NCI-H748 (cell line): ENCODE results near the gene ZFP90.
A peak's percentile ranks its signal among the peaks of the same experiment; 100 is the strongest.
"Not testable (repeated sequence)": the region's sequence is repeated elsewhere in the genome, so short reads cannot be mapped to it uniquely, and the experiment has no call there.

Source experiments
- DNase-seq: peaks from one replicate; lab custom pipeline; 2025; ENCODE audit not compliant: unreplicated experiment; lab: John Stamatoyannopoulos, UW

Gene ZFP90

DNA sequence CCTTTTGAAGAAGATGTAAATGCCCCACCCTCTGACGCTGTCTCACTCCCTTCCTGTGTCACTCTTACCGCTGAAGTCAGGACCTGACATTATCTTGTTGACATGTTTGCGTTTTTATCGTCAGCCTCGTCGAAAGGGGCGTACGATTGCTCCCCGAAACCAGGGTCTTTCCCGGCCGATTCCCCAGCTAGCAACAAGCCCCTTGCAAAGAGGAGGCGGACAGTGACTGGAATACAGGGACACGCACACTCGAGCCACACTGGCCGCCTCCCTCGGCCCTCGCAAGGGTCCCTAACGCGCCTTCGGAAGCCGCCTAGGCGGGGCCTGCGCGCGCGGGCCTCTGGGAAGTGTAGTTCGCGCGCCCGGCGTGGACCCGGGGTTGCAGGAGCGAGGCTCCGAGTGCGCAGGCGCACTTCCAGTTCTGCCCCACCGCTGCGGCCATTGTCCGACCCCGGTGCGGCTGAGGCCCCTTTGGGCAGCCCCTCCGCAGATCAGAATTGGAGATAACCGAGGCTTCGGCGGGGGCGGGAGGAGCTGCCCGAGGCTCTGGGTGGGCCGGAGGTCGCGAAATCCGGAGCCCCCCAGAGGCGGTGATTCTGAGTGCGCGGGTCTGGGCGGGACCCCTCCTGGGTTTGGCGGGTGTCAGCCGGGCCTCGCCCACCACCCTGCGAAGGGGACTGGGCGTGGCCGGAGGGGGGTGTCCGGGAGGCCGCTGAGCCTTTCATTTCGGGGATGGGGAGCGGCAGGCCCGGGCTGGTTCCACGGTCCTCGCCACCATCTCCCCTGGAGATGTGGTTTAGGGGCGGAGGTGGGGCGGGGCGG lies at the start of gene ZFP90:
Gene ZFP90 (plus strand): TSS at position 412 of the 822 bp plus-strand sequence. CDS start 502 bp downstream, outside the sequence.
- peak; percentile 93 for DNase-seq

DNA sequence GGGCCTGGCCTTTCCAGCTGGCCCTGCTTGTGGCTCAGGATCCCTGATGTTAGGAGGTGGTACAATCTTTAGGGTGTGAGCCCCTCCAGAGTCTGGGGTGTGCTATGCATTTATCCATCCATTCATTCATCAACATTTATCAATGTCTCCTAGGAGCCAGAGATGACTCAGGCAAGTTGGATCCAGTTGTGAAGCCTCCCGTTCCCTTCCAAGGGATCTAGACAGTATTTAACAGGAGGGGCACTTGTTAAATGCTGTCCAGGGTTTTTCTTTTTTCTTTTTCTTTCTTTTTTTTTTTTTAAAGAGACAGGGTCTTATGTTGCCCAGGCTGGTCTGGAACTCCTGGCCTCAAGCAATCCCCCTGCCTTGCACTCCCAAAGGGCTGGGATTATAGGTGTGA lies 48.7 kb upstream of the ZFP90 start:
- no peak for DNase-seq

DNA sequence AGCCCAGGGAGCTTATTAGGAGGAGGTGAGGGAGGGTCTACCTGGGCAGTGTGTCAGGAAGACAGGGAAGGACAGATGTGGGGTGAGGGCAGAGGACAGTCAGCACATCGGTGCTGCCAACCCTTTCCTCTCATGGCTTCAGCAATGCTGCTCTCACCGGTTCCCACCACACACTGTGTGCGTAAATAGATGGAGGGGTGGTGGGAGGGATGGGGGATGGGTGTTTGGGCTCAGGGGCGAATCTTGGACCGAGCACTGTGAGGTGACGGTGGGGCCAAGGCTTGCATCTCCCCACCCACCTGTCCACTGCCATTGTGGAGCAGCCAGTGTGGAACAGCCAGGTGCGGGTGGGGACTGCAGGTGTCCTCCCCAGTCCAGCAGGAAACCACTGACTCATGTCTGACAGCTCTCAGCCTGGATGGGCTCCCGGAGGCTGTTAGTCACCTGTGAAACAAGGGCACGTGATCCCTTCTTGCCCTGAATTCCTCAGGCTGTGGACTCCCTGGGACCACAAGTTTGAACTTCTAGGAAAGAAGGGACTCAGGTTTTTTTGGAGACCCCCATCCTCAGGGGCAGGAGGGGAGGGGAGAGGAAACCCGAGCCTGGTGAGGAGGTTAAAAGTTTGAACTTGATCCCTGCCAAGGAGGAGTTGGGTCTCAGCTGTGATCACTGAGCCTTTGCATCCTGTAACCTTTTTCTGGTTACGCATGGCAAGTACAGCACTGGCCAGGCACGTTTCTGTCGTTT lies 48.1 kb upstream of the ZFP90 start:
- no peak for DNase-seq

DNA sequence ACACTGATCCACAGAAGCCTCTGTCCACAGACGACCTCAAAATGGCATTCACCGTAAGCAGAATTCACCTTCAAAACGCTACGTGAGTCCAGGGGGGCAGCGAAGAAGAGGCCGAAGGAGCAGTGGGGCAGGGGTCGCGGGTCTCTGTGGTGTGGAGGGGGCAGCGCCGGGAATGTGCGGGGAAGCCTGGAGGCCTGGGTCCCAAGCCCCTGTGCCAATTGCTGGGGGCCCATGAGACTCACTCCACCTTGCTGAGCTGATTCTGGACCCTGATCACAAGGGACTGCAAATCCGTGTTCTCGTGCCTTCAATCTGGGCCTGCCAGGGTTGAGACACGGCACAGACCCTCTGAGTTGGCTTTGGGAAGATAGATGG lies 47.5 kb upstream of the ZFP90 start:
- no peak for DNase-seq

DNA sequence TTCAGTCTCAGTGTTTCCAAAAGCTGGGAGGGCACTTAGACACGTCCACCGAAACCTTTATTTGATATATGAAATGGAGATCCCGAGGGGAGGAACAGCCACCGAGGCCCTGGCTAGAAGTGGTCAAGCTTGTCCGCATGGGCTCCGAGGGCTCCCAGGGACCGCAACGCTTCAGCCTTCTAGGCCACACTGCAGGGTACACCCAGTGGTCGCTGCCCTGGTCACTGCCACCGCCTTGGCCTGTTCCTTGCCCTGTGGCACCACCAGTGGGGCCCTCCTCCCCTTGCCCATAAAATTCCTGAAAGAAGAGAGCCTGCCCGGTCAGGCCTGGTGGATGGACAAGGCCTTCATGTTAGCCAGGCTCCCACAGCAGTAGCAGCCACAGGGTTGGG lies 46.9 kb upstream of the ZFP90 start:
- no peak for DNase-seq

DNA sequence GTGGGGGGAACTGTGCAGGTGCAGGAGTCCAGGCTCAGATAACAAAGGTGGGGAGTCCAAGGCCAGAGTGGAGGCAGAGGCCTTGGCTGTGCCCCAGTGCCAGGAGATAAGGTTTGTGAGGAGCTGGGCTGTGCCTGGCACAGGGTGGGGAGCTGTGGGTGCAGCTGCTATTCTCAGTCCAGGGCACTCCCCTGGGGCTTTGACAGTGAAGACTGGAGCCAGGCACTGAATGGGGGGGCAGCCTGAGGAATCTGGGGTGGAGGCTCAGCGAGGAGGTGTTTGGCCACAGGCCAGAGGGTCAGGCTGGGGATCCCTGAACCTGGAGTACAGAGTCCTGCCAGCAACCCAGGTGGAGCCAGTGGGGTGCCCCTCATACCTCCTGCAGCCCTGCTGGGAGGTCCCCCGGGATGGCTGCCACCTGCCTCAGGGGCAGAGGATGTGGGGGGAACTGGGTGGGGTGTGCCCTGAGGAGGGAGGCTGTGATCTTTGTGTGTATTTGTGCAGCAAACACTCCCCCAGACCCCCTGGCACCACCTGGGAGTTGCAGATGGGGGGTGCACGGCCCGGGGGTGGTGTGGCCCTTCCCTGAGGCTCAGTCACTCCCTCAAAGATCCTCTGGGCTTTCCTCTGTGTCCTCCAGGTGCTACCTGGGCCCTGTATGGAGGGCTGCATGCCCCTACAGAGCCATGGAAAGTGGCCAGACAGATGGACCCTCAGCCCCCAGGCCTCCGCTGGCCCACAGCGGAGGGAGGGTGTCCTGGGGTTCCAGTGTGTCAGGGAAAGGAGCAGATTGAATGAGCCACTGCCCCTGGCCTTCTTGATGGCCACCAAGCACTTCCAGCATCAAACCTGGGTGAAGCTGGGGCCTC lies 46.3 kb upstream of the ZFP90 start:
- DNase-seq, result no peak

DNA sequence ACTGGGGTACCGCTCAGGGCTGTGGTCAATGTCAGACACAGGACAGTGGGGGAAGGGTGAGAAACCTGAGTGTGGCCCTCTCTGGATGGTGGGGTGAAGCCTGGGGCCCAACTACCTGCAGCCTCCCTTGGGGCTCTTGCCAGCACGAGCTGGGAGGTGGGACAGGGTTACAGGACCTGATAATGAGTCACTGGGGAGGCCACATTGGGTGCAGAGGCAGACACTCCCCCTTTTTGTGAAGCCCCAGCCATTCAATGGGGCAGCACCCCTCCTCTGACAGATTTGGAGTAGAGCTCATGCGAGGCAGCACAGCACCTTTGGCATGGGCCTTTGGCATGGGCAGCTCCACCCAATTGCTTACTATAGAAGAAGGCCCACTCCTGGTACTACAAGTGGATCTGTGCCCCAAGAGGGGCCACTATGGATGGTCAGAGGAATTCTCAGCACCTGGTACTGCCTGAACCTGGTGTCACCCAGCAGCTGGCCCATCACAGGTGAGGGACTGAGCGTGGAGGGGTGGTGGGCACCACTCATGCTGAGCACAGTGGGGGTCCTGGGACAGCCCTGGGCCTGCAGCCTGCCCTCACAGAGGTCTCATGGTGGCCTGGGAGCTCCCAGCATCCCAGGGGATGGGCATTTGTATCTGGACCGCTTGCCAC lies 45.5 kb upstream of the ZFP90 start:
- no peak for DNase-seq

DNA sequence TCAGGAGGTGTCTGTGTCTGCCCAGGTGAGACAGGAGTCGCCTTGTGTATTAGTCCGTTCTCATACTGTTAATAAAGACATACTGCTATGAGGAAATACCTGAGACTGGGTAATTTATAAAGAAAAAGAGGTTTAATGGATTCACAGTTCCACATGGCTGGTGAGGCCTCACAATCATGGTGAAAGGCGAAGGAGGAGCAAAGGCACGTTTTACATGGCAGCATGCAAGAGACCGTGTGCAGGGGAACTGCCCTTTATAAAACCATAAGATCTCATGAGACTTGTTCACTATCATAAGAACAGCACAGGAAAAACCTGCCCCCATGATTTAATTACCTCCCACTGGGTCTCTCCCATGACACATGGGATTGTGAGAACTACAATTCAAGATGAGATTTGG lies 44.8 kb upstream of the ZFP90 start:
- DNase-seq, result not testable (repeated sequence)

DNA sequence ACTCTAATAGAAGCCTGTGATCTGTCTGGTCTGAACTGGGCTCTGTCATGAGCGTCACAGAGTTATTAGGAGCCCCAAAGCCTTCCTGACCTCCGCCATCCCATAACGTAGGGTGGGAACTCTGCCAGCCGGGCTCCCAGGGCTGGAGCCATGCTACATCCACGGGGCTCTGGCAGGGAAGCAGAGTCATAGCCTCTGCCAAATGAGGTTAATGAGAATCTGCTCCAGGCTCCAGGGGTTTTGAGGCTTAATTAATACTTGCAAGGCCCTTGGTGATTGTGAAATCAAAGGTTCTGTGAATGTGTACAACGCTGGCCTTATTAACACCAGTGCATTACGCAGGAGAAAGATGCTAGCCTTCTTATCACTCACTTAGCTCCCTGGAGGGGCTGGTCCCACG lies 42.4 kb upstream of the ZFP90 start:
- no peak for DNase-seq

DNA sequence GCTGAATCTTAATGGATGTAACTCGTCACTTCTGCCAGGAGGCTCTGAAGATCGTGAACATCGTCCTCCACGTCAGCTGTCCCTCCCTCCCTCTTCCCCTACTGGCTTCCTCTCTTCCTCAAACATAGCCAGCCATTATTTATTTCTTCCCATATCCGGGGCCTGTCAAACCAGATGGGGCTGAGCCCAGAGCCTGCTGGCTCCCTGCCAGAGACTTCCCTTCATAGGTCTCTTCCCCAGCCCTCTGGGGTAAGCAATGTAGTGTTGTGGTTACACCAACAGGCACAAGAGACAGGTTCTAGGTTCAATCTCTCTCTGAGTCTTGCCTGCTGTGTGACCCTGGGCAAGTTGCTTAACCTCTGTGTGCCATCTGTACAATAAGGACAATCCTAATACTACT lies 40.1 kb upstream of the ZFP90 start:
- DNase-seq, result peak; percentile 60

DNA sequence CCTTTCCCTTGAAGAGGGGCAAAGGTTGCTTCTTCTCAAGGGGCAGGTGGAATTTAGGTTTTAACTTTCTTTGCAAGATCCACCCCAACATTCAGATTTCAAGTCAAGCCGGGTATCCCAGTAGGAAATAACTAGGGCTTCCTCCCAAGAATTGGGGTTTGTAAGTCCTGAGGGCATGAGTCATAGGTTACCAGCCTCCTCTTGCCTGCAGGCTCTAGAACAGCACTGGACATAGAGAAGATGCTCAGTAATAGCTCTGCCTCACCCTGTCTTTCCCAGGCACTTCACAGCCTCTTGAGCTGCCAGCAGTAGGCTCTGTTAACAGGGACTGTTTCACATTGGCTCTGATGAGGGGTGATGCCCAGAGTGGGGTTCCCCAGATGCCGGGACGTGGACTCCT lies 35.8 kb upstream of the ZFP90 start:
- DNase-seq, result no peak

DNA sequence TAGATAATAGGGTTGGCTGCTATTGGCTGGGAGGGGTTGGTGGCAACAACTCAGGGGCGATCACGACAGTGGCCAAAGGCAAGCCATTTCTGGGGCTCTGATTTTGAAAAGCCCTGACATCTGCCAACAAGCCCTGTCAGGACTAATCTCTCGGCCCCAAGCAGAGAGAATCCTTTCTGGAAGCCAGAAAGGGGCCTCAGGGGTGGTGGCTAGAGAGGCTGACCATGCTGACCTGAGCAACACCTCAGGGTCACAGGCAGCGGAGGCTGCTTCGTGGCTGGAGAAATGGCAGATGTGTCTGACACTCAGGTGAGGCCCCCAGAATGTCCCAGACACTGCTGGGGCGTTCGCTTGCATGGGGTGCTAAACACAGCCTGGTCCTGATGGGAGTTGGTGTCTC lies 35.0 kb upstream of the ZFP90 start:
- DNase-seq, result no peak

DNA sequence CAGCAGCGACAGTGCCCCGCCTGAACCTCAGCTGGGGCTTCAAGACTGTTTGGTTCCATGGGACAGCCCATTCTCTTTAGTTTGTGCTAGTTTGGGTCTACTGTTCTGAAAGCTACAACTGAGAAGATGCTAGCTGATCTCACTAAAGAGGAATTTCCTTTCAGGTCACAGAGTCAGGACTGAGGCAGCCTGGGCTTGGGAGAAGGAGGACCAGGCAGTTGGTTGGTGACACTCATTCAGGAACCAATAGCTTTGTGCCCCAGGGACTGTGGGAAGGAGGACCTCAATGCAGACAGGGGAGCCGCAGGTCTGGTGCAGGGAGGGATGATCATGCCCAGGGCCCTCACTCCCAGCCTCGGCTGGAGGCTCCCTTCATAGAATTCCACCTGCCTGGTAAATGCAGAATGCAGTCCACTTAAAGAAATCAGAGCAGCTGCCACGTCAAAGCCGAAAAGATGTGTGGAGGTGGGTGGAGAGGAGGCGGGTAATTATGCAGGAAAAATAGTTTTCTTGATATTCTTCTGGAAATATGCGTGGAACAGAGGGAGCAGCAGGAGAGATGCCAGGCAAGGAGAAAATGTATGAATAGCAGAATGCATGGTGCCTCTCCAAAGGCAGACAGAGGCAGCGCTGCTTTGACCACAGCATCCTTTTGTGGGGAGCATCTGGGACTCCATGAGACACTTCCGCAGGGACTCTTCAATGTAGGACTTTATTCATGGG lies 32.6 kb upstream of the ZFP90 start:
- no peak for DNase-seq

DNA sequence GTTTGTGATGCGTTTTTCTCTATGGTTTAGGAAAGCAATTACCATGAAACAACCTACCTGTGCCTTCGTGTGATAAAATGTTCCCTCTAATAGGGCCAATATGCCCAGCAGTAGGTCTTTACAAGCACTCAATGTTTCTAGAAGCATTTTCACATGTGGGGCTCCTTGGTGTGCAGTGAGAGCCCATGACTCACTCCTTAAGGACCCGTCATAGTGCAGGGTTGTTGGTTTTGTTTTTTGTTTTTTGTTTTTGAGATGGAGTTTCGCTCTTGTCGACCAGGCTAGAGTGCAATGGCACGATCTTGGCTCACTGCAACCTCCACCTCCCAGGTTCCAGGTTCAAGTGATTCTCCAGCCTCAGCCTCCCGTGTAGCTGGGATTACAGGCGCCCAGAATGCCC lies 31.1 kb upstream of the ZFP90 start:
- DNase-seq, result no peak

DNA sequence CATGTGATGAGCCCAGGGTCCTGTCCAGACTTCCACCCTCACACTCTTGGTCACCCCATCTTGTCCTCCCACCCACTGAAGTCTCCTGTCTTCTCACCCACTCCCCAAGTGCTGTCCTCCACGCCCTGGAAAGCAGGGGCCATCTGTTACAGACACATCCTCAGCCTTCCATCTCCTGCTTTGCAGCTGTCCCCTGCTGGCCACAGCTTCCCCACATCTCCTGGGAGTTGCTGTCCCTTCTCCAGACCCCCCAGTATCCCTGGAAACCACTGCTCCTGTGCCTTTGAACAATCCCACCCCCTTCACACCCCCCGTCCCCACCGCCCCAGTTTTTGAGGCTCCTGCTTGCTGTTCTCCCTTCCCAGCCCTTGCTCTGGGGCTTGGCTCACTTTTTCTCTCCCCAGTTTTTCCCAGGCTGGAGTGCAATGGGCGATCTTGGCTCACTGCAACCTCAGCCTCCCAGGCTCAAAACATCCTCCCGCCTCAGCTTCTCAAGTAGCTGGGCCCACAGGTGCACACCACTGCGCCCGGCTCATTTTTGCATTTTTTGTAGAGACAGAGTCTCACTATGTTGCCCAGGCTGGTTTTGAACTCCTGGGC lies 30.4 kb upstream of the ZFP90 start:
- no peak for DNase-seq

DNA sequence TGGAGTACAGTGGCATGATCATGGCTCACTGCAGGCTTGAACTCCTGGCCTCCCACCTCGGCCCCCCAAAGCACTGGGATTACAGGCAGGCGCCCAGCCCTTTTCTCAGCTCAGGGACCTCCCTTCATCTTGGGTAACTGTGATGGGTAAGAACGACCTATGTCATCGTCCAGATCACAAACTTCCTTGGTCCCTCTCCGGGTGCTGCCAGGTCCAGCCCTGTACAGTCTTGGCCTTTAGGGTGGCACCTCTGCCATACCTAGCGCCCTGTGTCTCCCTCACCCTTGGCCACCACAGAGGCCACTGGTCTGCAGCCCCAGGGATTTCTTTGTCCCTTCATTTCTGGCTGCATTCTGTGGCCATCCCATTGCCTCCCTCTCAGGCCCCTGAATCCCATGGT lies 29.7 kb upstream of the ZFP90 start:
- DNase-seq, result no peak

DNA sequence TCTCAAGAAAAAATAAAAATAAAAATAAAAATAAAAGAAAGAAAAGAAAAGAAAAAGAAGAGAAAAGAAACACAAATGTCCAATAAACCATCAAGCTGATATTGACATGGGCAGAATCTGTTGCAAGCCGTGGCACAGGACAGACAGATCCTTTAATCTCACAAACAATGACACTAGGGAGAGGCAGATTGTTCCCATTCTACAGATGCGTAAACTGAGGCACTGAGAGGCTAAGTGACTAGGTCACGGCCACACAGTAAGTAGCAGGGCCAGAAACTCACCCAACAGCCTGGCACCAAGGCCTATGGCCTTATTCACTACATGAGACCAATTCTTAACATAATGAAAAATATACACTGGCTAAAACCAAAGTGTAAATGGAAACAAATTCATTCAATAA lies 28.3 kb upstream of the ZFP90 start:
- no peak for DNase-seq

DNA sequence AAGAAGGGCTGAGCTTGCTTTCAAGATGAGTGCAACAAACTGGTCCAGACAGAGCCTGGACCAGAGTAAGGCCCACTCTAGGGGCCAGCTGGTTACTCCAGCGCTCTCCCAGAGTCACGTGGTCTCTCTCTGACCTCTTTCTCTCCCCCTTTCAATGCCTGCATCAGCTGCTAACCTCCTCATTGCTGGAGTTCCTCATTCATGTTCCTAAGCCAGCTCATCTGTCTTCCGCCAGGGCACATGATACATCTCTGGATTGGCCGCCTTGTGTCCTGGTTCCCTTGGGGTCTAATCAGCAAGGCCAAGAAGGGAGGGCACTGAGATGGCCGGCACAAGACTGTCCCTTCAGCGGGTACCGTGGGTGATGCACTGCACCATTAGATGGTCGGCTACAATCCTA lies 26.9 kb upstream of the ZFP90 start:
- no peak for DNase-seq

DNA sequence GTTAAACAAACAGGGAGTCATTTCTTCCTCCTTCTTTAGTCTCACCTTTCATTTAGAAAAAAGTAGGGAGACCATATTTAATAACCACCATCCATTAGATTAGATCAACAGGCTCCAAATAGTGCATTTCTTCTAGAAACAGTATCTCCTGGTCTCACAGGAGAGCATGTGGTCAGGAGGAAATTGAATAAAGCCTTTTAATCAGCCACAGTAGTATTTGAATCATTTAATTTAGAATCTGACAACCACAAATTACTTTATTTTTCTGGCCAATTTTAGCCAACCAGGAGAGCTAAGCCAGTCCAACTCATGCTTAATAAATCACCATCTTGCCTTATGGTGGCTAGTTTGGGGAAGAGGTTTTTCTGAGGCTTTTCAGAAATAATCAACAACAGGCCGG lies 26.3 kb upstream of the ZFP90 start:
- no peak for DNase-seq

DNA sequence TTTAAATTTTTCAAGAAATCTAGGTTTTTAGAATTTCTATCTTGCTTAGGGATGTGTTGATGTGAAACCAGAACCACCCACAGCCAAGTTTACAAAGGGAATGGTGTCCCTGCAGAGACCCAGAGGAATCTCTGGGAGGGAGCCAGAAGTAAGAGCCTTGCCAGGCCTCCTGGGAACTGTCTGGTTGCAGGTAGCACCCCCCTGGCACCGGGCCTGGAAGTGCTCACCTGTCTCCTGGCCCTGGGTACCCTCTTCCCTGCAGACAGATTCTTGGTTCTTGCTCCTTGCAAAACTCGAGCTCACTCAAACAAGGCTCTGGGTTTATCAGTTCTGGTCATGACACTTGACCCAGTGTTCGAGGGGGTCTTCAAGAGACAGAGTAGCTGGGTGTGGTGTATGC lies 24.6 kb upstream of the ZFP90 start:
- no peak for DNase-seq
